Endothelial cell of umbilical vein (primary cell): ENCODE measurements around the gene SPINK9. TPM values are rescaled to one million over a fixed set of nuclear protein-coding genes. Genes with fewer than 3 reads are reported as not detected.
A peak's percentile ranks its signal among the peaks of the same experiment; 100 is the strongest.

Experiments
- BruUV-seq: library from RNA; stranded (reverse); fragments of 400-500 nt; replicated peaks from 2 replicates; lab custom pipeline; 2021; lab: Mats Ljungman, UMichigan
- CTCF ChIA-PET: fragments of 300-600, 350-600 bp; sonication (Branson Sonifier 250); formaldehyde crosslinking; loops from one replicate; lab custom pipeline; 2021; ENCODE audit warnings: antibody characterized with exemption, inconsistent platforms; lab: Charles Lee
- POLR2A ChIA-PET: fragments of 300-600, 350-600 bp; sonication (Branson Sonifier 250); formaldehyde crosslinking; loops from one replicate; lab custom pipeline; 2021; ENCODE audit warnings: antibody characterized with exemption, inconsistent platforms; lab: Charles Lee
- DNase-seq: peaks from one replicate; pipeline ENCODE4 v3.0.0-alpha.2; 2011; ENCODE audit warnings: low read depth, low spot score
- FAIRE-seq: peaks from 2 replicates; lab custom pipeline; 2011; peaks lifted over from hg19 to GRCh38; lab: Jason Lieb, UNC
- H2AFZ ChIP-seq: 2 replicates; pipeline ENCODE4 v1.6.0; 2012; ENCODE audit warnings: low read depth, low read length, control low read depth, inconsistent platforms
- H3K27ac ChIP-seq: 2 replicates; pipeline ENCODE4 v1.5.1; 2011; ENCODE audit warnings: low read depth, mild to moderate bottlenecking, control low read depth, low read length, moderate library complexity; ENCODE audit not compliant: insufficient read depth
- H3K27me3 ChIP-seq, 2 experiments: 2 replicates each; pipeline versions ENCODE4 v1.6.0 to v1.6.1; 2011; ENCODE audit warnings: low read length in 2 of 2, mixed read lengths in 1 of 2; ENCODE audit not compliant: control insufficient read depth in 2 of 2, insufficient read depth in 2 of 2
- H3K36me3 ChIP-seq, 2 experiments: 2 replicates in 1 of 2; 3 replicates in 1 of 2; pipeline ENCODE4 v1.5.1; 2011; ENCODE audit warnings: low read length in 2 of 2, mild to moderate bottlenecking in 1 of 2, moderate library complexity in 1 of 2; ENCODE audit not compliant: control insufficient read depth in 2 of 2, insufficient read depth in 2 of 2; ENCODE audit errors: extremely low read depth in 1 of 2
- H3K4me1 ChIP-seq: 3 replicates; pipeline ENCODE4 v1.5.1; 2011; ENCODE audit warnings: mild to moderate bottlenecking, low read length; ENCODE audit not compliant: control insufficient read depth, insufficient read depth; ENCODE audit errors: extremely low read depth
- H3K4me2 ChIP-seq: 2 replicates; pipeline ENCODE4 v1.6.1; 2011; ENCODE audit warnings: low read length, control low read depth, mixed read lengths; ENCODE audit not compliant: insufficient read depth
- H3K4me3 ChIP-seq, 3 experiments: fragments of 200-600 bp in 1 of 3; sonication (generic), shearing (Covaris generic) in 1 of 3; replicated peaks in 1 of 3; 2 replicates each; pipeline ENCODE4 v1.5.1; 2011 to 2016; ENCODE audit warnings: control low read depth in 3 of 3, low read length in 3 of 3, mild to moderate bottlenecking in 2 of 3, inconsistent platforms in 1 of 3, low read depth in 1 of 3, moderate library complexity in 1 of 3; ENCODE audit not compliant: insufficient read depth in 1 of 3
- H3K79me2 ChIP-seq: 2 replicates; pipeline ENCODE4 v1.6.0; 2012; ENCODE audit warnings: low read length, inconsistent platforms; ENCODE audit not compliant: control insufficient read depth, insufficient read depth
- H3K9ac ChIP-seq: replicated peaks from 2 replicates; pipeline ENCODE3; 2011; ENCODE audit warnings: low read length, control low read depth; ENCODE audit not compliant: insufficient read depth; ENCODE audit errors: extremely low read depth
- H3K9me1 ChIP-seq: replicated peaks from 3 replicates; pipeline ENCODE4 v1.6.0; 2011; ENCODE audit warnings: mild to moderate bottlenecking, low read length; ENCODE audit not compliant: control insufficient read depth, insufficient read depth; ENCODE audit errors: extremely low read depth
- H3K9me3 ChIP-seq: replicated peaks from 2 replicates; pipeline ENCODE4 v1.5.1; 2012; ENCODE audit warnings: low read length, inconsistent platforms; ENCODE audit not compliant: control insufficient read depth, insufficient read depth
- H4K20me1 ChIP-seq: replicated peaks from 2 replicates; pipeline ENCODE3; 2011; ENCODE audit warnings: mild to moderate bottlenecking, low read length; ENCODE audit not compliant: control insufficient read depth, insufficient read depth; ENCODE audit errors: extremely low read depth
- EZH2 ChIP-seq: IDR thresholded peaks from 2 replicates; pipeline ENCODE4 v1.6.1; 2012; ENCODE audit warnings: borderline replicate concordance, low read depth, mild to moderate bottlenecking, moderate library complexity, low read length, inconsistent platforms; ENCODE audit not compliant: severe bottlenecking
- MYC ChIP-seq: IDR thresholded peaks from one replicate; pipeline ENCODE4 v1.6.1; 2011; ENCODE audit warnings: mild to moderate bottlenecking, low read depth, low read length
- POLR2A ChIP-seq: IDR thresholded peaks from 2 replicates; pipeline ENCODE4 v1.6.1; 2012; ENCODE audit warnings: low read depth, mild to moderate bottlenecking, control low read depth, low read length
- POLR2AphosphoS5 ChIP-seq: IDR thresholded peaks from 2 replicates; pipeline ENCODE4 v1.6.1; 2012; ENCODE audit warnings: low read depth, mild to moderate bottlenecking, control low read depth, low read length, moderate library complexity; ENCODE audit not compliant: insufficient read depth
- dilution Hi-C: fragments of 300-500 bp; cut with MboI; formaldehyde crosslinking; loops from one replicate; pipeline ENCODE4 v1.15.0; 2019; ENCODE audit warnings: low sequenced_read_pairs; ENCODE audit not compliant: extremely low pct_ligation_motif_present
- intact Hi-C: fragments of 100-400 bp; cut with micrococcal nuclease; formaldehyde crosslinking; loops from one replicate; pipeline ENCODE4 v1.10.0; 2022
- polyA plus RNA-seq, 4 experiments: library from polyadenylated mRNA; depleted of rRNA in 3 of 4; stranded (reverse) in 3 of 4; unstranded in 1 of 4; fragments of >200 nt; gene quantifications; 2 replicates each; pipeline versions ENCODE4 v1.2.1 to v1.2.3, GENCODE V29; 2011 to 2012; ENCODE audit warnings: missing spikeins in 1 of 4
- total RNA-seq: library from RNA; stranded (reverse); gene quantifications from 2 replicates; pipeline ENCODE4 v1.2.3, GENCODE V29; 2021
- TF ChIP-seq, protein P1 (sequence below), 2 donors: IDR thresholded peaks; 1 replicate in 1 of 2; 2 replicates in 1 of 2; pipeline ENCODE4 v1.5.1; 2011; ENCODE audit warnings: low read length in 2 of 2, mild to moderate bottlenecking in 2 of 2, moderate library complexity in 2 of 2, control low read depth in 1 of 2, inconsistent platforms in 1 of 2, low read depth in 1 of 2; ENCODE audit not compliant: insufficient read depth in 1 of 2; ENCODE audit errors: extremely low read depth in 1 of 2

The SPINK9 gene
- total and polyA plus RNA-seq, 2 donors (not counting 3 experiments of a cell fraction or from before 2014, with no cell fraction given) = not detected

DNA sequence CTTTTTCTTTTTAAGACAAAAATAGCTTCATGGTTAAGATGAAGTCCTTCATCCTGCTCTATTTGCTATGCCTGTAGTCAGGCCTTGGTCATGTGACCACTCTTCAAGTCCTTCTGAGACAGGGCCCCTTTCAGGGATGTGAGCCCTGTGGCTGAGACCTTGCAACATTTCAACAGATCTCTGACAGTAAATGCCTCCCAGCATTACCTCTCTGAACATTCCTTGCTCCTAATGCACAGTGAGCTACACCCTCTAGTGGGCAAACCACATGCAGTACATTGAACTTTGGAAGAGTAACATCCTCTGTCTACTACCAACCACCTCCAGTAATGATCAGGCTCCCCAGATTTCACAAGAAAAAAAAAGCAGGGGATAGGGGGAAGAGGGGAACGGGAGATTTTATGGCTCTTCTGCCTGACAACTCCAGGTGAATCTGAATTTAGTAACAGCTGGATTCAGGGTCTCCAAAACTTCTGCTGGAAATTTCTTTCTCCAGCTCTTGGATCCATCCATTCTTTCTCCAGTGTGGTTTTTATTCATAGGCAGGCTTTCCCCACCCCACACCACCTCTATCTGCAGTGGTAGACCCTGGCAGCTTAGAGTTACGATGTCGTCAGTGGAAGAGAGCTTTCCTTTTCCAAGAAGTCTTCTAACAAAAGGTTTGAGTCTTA is 39.5 kb downstream of the SPINK9 start:
- Histone ChIP-seq H3K4me3 (no peak overlapping the region), H3K4me1 (peaks cover 16% of the 10 kb centered on the region), H3K9me3 (no peaks in the 10 kb centered on the region), H3K27ac (no peak overlapping the region), H3K27me3 (no peaks in the 10 kb centered on the region), H2AFZ (no peak overlapping the region), H3K9me1 (no peaks in the 10 kb centered on the region), H3K79me2 (no peaks in the 10 kb centered on the region), H3K9ac (no peak overlapping the region), H3K4me2 (no peak overlapping the region), H4K20me1 (no peaks in the 10 kb centered on the region), H3K36me3 (no peaks in the 10 kb centered on the region)
- POLR2A ChIA-PET = no interaction called here
- intact Hi-C loops (loop anchor here (1.0 to 10.0 kb wide), 4 partner anchors 85 to 520 kb away; no protein-coding TSS in a partner anchor), dilution Hi-C loops (no loop called here)
- BruUV-seq = no TSS peak
- FAIRE-seq (peak; percentile 31), DNase-seq (peak; percentile 66)
- CTCF ChIA-PET = interaction anchor here (0.5 to 4.0 kb wide), 51 partner anchors 8 to 517 kb away, joined by 3 to 52 read pairs (median 4); partner anchors contain the start of genes FBXO38 and SPINK13
- no peak for TF ChIP-seq MYC
- TF ChIP-seq EZH2 = no peak
- TF ChIP-seq, protein P1, sequence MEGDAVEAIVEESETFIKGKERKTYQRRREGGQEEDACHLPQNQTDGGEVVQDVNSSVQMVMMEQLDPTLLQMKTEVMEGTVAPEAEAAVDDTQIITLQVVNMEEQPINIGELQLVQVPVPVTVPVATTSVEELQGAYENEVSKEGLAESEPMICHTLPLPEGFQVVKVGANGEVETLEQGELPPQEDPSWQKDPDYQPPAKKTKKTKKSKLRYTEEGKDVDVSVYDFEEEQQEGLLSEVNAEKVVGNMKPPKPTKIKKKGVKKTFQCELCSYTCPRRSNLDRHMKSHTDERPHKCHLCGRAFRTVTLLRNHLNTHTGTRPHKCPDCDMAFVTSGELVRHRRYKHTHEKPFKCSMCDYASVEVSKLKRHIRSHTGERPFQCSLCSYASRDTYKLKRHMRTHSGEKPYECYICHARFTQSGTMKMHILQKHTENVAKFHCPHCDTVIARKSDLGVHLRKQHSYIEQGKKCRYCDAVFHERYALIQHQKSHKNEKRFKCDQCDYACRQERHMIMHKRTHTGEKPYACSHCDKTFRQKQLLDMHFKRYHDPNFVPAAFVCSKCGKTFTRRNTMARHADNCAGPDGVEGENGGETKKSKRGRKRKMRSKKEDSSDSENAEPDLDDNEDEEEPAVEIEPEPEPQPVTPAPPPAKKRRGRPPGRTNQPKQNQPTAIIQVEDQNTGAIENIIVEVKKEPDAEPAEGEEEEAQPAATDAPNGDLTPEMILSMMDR (IDR thresholded peaks at IDR 0.05; ENCODE audit: extremely low read depth in 1 of 2, insufficient read depth in 1 of 2, low read depth in 1 of 2, low read length in 2 of 2) = peak; percentile 77 to 78
- no peak for TF ChIP-seq POLR2A
- TF ChIP-seq POLR2AphosphoS5 = no peak
